Thoracic aorta (tissue), 2 donors: ENCODE measurements around the gene SIGLEC11. TPM values are rescaled to one million over a fixed set of nuclear protein-coding genes. Genes with fewer than 3 reads are reported as not detected.

ENCODE experiments used
- ATAC-seq: fragments of 150-250 bp; one replicate; pipeline ENCODE4 v1.8.0; 2017; ENCODE audit warnings: low read depth; ENCODE audit not compliant: insufficient number of reproducible peaks, low FRiP score
- DNase-seq: peaks from one replicate; pipeline ENCODE4 v3.0.0-alpha.2; 2020; ENCODE audit warnings: low spot score
- H3K27ac ChIP-seq, 2 donors: fragments of 200-600 bp; sonication (generic); 1 replicate in 1 of 2; 2 replicates in 1 of 2; pipeline ENCODE4 v1.5.1; 2016; ENCODE audit warnings: mild to moderate bottlenecking in 2 of 2, moderate library complexity in 2 of 2
- H3K27me3 ChIP-seq: fragments of 200-600 bp; sonication (generic); replicated peaks from 2 replicates; pipeline ENCODE4 v1.6.0; 2016; ENCODE audit warnings: mild to moderate bottlenecking; ENCODE audit not compliant: insufficient read depth
- H3K36me3 ChIP-seq: fragments of 200-600 bp; sonication (generic); one replicate; pipeline ENCODE4 v1.5.1; 2016
- H3K4me1 ChIP-seq, 2 donors: fragments of 200-600 bp; sonication (generic); 1 replicate in 1 of 2; 2 replicates in 1 of 2; pipeline versions ENCODE4 v1.5.1 to v1.6.0; 2016; ENCODE audit warnings: low read depth in 2 of 2, mild to moderate bottlenecking in 1 of 2; ENCODE audit not compliant: control insufficient read depth in 1 of 2
- H3K4me3 ChIP-seq: fragments of 200-600 bp; sonication (generic); 2 replicates; pipeline ENCODE4 v1.5.1; 2016; ENCODE audit warnings: mild to moderate bottlenecking
- H3K9me3 ChIP-seq: fragments of 200-600 bp; sonication (generic); 2 replicates; pipeline ENCODE4 v1.5.1; 2016
- CTCF ChIP-seq: fragments of 200-600 bp; sonication (generic); IDR thresholded peaks from one replicate; pipeline ENCODE4 v1.5.1; 2019; ENCODE audit warnings: antibody characterized with exemption
- total RNA-seq, 2 donors: library from RNA; depleted of rRNA; stranded (reverse); fragments of >200 nt; gene quantifications; one replicate each; pipeline versions ENCODE4 v1.1.0 to v1.2.3, GENCODE V29; 2016

SIGLEC11 gene
- total RNA-seq, 2 donors from 2014 or later, result 2.8 to 10.0 TPM

GRCh38 chr19:49953416-49953815, 7.6 kb downstream of the SIGLEC11 start:
- H3K9me3 ChIP-seq, result no peaks in the 10 kb centered on the region
- no peak for TF ChIP-seq CTCF
- ATAC-seq, result no peak
- no peaks in the 10 kb centered on the region for H3K36me3 ChIP-seq
- H3K27ac ChIP-seq, result no peak overlapping the region
- no peak overlapping the region for H3K4me3 ChIP-seq
- no peaks in the 10 kb centered on the region for H3K27me3 ChIP-seq
- no peak for DNase-seq
- H3K4me1 ChIP-seq, result peaks cover 27 to 43% of the 10 kb centered on the region in 2 donors

GRCh38 chr19:49952906-49953305, 8.1 kb downstream of the SIGLEC11 start:
- Histone ChIP-seq H3K27me3 (no peaks in the 10 kb centered on the region), H3K9me3 (no peaks in the 10 kb centered on the region), H3K27ac (no peak overlapping the region), H3K4me1 (peaks cover 27 to 43% of the 10 kb centered on the region in 2 donors), H3K36me3 (no peaks in the 10 kb centered on the region), H3K4me3 (no peak overlapping the region)
- no peak for TF ChIP-seq CTCF
- ATAC-seq, result no peak
- DNase-seq, result no peak

GRCh38 chr19:49952479-49952836, 8.5 kb downstream of the SIGLEC11 start:
- no peaks in the 10 kb centered on the region for H3K9me3 ChIP-seq
- no peak overlapping the region for H3K27ac ChIP-seq
- no peak for ATAC-seq
- DNase-seq, result no peak
- no peaks in the 10 kb centered on the region for H3K36me3 ChIP-seq
- no peak for TF ChIP-seq CTCF
- H3K27me3 ChIP-seq, result no peaks in the 10 kb centered on the region
- H3K4me1 ChIP-seq, result peaks cover 27 to 43% of the 10 kb centered on the region in 2 donors
- no peak overlapping the region for H3K4me3 ChIP-seq

GRCh38 chr19:49951806-49952478, 9.0 kb downstream of the SIGLEC11 start:
- Histone ChIP-seq H3K9me3 (no peaks in the 10 kb centered on the region), H3K36me3 (no peaks in the 10 kb centered on the region), H3K4me1 (peaks cover 27 to 43% of the 10 kb centered on the region in 2 donors), H3K4me3 (no peak overlapping the region), H3K27me3 (no peaks in the 10 kb centered on the region), H3K27ac (no peak overlapping the region)
- DNase-seq (no peak), ATAC-seq (no peak)
- TF ChIP-seq CTCF, result no peak

GRCh38 chr19:49950956-49951526, 9.9 kb downstream of the SIGLEC11 start:
- no peaks in the 10 kb centered on the region for H3K27me3 ChIP-seq
- H3K4me1 ChIP-seq, result peaks cover 27 to 43% of the 10 kb centered on the region in 2 donors
- H3K9me3 ChIP-seq, result no peaks in the 10 kb centered on the region
- no peaks in the 10 kb centered on the region for H3K36me3 ChIP-seq
- DNase-seq (no peak), ATAC-seq (no peak)
- TF ChIP-seq CTCF, result no peak
- no peak overlapping the region for H3K27ac ChIP-seq
- no peak overlapping the region for H3K4me3 ChIP-seq
